SK-N-DZ (cell line): ENCODE data around the gene CCDC169.
"Not testable (repeated sequence)": the region's sequence is repeated elsewhere in the genome, so short reads cannot be mapped to it uniquely, and the experiment has no call there.

Source experiments
- DNase-seq: peaks from one replicate; pipeline ENCODE4 v3.0.0-alpha.2; 2015; ENCODE audit warnings: low spot score

The CCDC169 gene

DNA sequence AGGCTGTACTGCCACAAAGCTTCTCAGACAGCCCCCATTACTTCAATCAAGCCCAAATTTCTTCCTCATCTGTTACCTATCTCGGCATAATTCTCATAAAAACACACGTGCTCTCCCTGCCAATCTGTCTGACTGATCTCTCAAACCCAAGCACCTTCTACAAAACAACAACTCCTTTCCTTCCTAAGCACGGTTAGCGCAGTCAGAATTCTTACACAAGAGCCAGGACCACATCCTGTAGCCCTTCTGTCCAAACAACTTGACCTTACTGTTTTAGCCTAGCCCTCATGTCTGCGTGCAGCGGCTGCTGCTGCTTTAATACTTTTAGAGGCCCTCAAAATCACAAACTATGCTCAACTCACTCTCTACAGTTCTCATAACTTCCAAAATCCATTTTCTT lies 22.2 kb upstream of the CCDC169 start:
- DNase-seq: not testable (repeated sequence)

DNA sequence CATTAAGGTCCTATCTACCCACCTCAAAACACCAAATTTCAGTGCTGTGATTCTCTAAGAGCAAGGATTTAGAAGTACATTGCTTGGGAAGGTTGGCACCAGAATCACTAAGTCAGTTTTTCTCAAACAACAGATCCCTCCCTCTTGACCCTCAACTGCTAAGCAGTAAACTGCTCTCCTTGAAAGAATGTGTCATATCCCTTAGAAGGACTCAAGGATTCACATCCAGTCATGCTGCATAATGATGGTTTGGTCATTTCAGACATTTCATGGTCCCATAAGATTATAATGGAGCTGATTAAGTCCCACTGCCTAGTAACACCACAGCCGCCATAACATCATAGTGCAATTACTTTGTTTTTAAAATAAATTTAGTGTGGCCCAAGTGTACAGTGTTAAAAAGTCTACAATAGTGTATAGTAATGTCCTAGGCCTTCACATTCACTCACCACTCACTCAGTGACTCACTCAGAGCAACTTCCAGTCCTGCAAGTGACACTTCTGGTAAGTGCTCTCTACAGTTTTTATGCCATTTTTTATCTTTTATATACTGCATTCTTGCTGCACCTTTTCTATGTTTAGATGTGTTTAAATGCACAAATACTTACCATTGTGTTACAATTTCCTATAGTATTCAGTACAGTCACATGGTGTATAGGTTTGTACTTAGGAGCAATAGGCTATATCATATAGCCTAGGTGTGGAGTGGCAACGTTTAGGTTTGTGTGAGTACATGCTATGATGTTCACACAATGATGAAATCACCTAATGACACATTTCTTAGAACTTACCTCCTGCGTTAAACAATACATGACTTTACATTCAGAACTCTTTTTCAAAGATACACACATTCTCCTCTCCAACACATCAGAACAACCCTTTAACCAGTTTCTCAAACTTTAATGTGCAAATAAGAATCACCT lies 15.7 kb upstream of the CCDC169 start:
- DNase-seq: no peak

DNA sequence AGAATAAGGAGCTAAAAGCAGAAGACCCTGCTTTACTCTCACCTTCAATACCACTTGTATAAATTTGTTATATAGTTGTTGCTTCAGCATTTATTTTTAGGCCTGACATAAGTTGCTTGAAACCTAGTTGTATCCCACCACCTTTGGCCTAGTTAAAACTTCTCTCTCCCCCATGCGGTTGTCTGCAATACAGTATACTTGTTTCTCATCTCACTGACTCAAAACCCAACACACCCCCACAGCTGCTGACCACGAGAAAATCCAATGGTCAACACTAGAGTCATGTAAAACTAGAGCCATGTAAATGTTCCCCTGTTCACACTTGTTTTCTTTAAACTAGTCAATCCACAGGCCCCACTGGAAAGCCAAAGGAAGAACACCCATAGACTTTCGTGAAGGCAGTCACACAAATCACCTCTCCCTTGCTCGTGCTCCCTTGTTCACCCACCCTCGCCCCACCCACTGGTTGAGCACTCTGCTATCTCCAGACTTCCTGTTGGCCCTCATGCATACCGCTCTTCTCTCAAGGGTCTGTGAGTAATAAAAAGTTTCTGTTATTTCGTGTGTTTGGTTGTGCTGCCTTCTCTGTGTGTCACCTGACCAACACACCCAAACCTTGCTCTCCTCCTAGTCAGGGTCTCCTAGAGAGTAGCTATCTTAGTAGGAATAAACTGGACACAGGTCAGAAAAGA lies 12.9 kb upstream of the CCDC169 start:
- no peak for DNase-seq

DNA sequence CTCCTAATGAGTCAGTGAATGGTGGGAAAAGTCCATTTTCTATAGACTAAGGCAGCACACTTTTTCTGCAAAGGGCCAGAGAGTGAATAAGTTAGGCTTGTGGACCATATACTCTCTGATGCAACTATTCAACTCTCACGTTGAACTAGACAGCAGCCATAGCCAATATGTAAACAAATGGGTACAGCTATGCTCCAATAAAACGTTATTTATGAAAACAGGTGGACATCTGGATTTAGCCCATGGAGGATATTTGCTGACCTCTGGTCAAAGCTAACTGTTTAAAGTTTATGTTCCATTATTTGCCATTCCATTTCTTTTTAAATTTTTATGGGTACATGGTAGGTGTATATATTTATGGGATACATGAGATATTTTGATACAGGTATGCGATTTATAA lies 4.7 kb upstream of the CCDC169 start:
- no peak for DNase-seq

DNA sequence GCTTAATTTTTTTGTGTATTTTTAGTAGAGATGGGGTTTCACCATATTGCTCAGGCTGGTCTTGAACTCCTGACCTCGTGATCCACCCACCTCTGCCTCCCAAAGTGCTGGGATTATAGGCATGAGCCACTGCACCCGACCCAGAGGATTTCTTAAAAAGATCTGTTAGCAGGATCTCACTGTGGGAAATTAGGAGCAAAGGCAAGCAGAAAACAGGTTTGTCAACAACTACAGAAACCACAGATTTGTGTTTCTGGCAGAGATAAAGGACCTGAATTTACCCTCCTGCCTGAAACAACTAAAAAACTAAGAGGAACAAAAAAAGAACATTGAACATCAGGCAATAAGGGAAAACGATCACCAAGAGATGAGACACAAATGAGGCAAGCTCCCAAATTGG lies 1.9 kb upstream of the CCDC169 start:
- DNase-seq: not testable (repeated sequence)

DNA sequence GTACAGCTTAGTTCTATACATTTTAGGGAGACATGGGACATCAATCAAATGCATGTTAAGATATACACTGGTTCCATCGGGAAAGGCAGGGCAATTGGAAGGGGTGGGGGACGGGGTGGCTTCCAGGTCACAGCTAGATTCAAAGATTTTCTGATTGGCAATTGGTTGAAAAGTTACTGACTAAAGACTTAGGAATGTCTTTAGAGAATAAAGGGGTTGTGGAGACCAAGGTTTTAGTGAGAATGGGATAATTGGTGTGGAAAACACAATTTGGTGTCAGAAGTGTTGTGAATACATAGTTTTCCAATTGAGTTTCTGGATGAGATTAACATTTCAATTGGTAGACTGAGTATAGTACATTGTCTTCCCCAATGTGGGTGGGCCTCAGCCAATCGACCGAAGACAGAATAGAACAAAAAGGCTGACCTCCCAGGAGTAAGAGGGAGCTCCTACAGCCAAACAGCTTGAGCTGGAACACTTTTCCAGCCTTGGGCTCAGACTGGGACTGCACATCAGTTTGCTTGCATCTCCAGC lies 988 bp upstream of the CCDC169 start:
- no peak for DNase-seq

DNA sequence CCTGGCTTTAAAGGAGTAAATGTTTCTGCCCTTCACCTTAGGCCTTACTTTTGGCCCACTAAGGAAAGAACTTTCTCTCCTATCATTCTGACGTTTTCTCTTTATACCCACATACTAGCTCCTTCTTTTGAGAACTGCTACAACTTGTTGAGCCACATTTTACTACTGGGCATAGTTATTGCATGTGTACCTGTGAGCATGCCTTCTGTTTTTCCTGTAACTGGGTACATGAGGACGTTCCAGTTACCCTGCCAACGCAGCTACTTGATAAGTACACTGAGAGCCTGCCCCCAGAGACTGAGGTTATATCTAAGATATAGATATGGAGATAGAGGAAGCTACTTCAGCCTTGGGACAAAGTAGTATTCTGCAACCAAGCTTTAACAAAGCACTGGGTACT lies 3.5 kb downstream of the CCDC169 start:
- no peak for DNase-seq

DNA sequence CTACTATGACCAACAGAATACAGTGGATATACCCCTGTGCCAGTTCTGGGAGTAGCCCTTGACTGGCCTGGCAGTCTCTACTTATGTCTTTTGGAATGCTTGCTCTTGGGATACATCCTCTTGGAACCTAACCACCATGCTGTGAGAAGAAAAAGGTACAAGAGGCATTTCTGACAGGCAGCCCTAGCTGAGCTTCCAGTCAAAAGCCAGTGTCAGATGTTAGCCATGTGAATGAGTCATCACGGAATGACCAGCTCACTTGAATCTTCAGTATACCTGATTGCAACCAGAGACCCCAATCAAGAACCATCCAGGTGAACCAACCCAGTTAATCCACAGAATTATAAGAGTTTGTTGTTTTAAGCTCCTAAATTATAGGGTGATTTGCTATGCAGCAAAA lies 4.1 kb downstream of the CCDC169 start:
- DNase-seq: no peak

DNA sequence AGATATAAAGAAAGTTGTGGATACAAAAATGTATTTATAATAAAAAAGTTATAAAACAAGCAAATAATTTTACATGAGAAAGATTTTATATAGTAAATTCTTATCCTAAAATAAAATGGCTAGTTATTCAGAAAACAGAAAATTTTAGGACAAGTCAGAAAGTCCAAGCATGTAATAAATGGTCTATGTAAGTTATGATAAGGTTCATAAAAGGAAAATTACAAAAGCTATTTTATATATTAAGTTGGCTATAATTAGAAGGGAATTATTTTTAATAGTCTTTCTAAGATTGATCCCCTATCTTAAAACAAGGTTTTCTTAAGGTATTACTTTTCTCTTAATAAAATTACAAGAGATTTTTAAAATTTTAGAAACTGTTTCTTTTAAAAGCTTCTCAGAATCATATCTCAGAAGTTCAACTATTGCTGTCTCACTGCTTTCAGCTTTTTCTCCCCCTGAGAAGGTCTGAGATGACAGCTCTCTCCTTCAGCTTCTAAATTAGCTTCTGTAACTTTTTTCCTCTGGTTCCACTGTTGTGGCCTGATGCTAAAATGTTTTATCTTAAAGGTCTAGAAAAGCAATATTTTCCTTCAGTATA lies 8.7 kb downstream of the CCDC169 start:
- DNase-seq: no peak

DNA sequence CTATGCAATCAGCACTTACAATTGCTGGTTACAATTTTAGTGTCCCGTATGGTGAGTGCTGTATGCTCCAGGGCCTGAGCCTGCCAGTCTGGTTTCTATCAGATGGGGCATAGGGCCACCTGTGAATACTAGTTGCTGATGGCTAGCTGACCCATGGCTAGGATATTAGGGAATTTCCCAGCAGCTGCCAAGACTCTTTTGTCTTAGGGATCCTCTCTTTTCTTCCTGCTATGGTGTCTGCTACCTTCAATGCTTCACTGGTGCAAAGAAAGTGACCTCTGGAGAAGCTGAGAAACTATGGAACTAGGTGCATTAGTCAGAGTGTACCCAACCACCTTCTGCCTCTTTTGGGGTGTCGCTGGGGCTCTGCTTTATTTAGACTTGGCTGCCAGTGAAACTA lies 11.6 kb downstream of the CCDC169 start:
- no peak for DNase-seq

DNA sequence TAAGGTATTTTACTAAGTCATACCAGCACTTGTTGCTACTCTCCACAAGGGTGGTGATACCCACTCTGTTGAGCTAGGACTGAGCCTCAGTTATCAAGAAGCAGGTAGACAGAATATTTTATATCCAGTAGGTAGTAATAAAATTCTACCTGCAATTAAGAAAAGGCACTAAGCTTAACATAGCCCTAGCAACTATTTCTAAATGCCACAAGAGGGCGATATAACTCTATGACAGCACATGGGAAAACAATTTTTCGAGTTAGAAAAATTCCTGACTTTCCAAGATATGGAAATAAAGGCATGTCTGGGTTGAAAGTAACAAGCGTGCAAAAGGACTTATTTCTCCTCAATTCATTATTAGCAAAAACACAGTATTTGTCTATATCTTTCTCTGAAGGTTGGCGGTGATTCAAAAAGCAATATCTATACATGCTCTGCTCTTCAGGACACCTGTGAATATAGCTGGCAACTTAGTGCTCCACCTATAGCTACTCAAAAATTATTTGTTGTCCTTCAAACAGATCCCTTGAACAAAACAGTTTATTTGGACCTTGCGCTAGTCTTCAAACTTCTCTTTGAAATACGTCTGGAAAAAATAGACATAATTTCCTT lies 14.7 kb downstream of the CCDC169 start:
- DNase-seq: peak; percentile 45

DNA sequence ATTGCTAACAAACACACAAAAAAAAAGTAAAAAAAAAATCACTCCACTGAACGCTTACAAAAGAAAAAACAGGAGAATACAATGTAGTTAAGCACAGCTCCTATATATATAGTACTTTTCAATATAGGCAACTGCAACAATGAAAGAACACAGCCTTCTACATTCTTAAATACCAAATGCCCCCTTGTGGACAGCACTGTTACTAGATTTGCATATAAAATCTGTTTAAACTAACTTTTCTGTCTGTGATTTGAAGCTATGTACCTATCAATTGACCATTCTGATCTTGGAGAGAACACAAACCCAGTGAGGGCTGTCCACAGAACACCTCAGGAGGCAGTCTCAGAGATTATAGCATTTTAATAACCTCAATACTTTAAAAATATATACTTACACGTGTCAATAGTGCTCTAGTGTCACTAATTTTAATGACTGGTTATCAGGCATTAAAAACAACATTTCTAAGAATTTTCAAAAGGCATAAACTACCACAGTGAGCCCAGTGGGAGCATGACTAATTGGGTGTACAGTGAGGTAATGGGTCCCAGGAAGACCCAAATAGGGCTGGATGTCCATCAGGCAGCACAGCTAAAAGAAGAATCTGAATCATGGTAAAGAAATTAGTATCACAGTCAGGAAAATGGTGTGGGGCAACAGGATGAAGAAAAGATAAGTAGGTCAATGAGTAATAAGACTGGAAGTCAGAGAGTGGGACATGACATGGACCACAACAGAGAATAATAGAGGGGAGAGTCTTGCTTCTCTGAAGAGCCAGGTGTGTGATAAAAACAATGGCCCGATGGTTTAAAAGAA lies 22.2 kb downstream of the CCDC169 start:
- DNase-seq: peak; percentile 73

DNA sequence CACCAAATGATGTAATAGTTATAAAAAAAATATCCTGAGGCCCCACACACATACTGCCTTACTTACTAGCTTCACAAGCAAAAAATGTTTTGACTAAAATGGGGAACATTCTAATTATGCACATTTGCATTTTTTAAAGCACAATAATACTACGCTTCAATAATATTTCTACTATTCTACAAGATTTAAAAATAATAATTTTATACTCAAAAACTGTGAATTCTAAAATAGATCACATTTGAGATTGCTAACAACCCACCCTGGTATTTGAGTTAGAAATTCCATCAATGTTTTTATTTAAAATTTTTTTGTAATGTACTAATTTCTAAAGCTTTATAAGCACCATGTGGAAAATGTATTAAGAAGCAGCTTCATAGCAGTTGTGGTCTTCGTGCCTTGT lies 24.2 kb downstream of the CCDC169 start:
- no peak for DNase-seq

DNA sequence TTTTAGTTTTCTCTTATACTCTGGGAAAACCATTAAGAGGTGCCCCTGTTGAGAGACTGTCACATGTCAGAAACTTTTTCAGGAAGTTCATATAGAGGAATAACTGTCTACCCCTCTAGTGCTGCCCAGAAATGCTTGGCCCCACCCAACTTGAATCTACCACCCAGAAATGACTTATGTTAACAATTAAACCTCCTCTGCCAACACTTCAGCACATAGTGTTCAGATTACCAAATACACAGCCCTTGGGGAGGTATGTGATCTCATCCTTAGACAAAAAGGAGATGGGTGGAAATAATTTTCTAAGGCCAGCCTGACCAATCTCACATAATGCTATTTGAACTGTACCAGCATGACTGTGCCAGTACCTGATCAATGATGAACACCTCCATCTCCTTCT lies 35.6 kb downstream of the CCDC169 start:
- DNase-seq: no peak

DNA sequence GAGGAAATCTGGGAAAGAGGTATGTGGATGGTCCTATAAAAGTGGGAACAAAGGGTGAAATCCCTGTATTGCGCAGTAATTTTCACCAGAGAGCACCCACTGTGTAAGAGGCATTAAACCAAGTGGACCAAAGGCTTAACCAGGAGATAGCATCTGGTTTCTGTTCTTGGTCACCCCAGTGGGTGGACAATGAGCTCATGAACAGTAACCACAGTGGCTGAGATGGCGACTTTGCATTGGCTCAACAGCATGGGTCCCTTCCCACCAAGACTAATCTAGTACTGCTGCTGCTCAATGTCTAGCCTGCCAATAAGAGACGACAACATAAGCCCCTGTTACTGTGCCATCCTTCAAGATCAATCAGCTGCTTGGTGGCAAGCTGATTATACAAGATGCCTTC lies 36.6 kb downstream of the CCDC169 start:
- no peak for DNase-seq

DNA sequence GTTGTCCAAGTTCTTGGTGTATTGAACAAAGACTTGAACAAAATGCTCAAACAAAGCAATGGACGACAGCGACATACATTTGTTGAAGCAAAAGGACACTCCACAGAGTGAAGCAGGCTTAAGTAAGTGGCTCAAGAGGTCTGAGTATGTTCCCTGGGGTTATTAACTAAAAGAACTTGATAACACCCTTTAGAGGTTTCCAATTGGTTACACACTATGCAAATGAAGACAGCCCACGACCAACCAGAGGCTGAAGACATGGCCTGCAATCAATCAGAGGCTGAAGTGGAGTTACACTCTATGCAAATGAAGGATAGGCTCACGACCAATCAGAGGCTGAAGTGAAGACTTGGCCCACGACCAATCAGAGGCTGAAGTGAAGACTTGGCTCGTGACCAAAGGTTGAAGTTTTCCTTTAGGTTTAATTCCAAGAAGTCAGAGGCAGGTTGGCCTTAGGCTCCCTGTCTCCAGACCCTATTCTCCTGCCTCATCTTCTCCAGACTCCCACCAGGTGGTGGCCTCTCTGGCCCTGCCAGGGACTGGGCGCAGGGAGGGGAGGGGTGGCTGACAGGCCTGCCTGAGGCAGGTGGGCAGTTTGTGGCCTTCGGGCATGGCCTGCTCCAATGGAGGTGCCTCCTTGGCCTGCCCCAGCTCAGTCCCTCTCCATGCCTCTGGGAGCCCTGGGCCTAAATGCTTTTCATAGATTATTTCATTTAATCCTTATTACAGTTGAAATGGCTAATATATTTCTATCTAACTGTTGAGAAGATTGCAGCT lies 38.1 kb downstream of the CCDC169 start:
- DNase-seq: no peak

DNA sequence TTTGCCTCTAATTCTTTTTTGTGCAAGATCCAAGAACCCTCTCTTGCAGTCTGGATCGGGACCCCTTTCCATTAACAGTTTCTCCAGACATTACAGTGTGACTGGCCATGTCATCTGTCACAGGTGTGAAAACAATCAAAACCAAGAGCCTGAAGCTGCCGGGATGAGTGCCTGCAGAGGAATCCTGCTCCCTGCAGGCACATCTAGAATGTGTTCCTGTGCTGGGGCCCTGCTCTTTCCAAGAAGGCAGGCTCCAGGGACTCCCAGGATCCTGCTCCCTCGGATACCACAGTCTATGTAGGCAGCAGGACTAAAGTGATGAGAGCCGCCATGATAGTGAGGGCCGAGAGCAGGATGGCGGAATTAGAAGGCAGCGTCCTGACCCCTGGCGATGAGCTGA lies 38.8 kb downstream of the CCDC169 start:
- no peak for DNase-seq

DNA sequence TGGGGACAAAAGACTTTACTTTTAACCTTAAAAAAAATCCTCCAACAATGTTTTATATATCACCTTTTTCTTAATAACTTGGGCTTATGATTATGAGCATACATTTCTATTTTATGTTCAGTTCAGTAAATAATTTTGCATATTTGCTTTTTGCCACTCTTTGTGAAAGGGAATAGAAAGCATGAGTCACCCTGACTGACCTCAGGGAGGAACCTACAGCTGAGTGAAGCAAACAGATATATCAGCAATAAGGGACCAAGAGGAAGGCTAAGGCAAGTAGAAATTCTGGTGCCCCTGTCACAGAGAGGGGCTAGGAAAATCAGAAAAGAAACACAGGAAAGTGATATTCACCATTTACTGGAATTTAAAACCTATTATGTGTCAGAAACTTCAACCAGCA lies 46.1 kb downstream of the CCDC169 start:
- DNase-seq: no peak

DNA sequence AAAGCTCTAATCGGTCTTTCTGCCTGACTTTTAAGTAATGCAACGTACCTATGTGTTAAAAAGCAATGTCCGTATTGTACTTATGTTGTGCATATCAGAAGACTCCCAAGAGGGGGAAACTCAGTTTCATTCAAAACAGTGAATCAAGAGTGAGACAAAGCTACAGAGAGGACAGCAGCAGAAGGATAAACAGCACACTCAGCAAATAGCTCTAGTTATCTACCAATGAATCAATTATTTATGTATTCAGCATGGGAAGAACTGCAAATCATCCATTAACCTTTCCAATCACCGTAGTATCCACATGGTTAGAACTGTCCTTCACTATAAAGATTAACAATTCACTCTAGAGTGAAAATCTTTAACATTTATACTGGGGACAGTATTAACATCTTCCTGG lies 46.6 kb downstream of the CCDC169 start:
- DNase-seq: no peak

DNA sequence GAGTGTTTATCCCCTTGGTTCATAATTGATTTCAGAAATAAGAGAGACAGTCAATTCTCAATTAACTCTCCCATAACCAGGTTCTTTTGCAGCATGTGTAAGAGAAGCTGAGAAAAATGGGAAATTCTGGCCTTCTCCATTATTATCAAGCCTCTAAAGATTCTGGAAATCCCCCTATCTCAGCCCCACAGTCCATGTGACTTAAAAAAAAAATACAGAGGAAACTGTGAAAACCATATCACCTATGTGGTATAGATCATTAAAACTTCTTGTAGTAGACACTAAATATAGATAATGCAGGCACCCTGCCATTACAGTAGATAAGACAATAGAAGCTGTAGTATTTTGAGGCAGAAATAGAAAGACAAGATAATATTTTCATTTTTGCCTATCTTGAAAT lies 48.9 kb downstream of the CCDC169 start:
- DNase-seq: no peak
